Neural progenitor cell (in vitro differentiated cells): ENCODE measurements around the gene CATSPER3. TPM values are rescaled to one million over a fixed set of nuclear protein-coding genes. Genes with fewer than 3 reads are reported as not detected.

Experiments
- DNase-seq: peaks from one replicate; pipeline ENCODE4 v3.0.0-alpha.2; 2016; ENCODE audit warnings: low spot score
- H2AFZ ChIP-seq: fragments of 200-600 bp; sonication (generic); replicated peaks from 2 replicates; pipeline ENCODE4 v1.6.1; 2016; ENCODE audit warnings: antibody characterized with exemption
- H3F3A ChIP-seq: fragments of 200-600 bp; sonication (generic); 2 replicates; pipeline ENCODE4 v1.6.1; 2016; ENCODE audit warnings: antibody characterized with exemption, low read depth
- H3K27ac ChIP-seq: fragments of 200-600 bp; sonication (generic); 2 replicates; pipeline ENCODE4 v1.5.1; 2016; ENCODE audit warnings: mild to moderate bottlenecking
- H3K27me3 ChIP-seq: fragments of 200-600 bp; sonication (generic); 2 replicates; pipeline ENCODE4 v1.6.1; 2016; ENCODE audit warnings: mild to moderate bottlenecking, moderate library complexity
- H3K36me3 ChIP-seq: fragments of 200-600 bp; sonication (generic); 2 replicates; pipeline ENCODE4 v1.5.1; 2016
- H3K4me1 ChIP-seq: fragments of 200-600 bp; sonication (generic); 2 replicates; pipeline ENCODE4 v1.6.1; 2016; ENCODE audit warnings: mixed run types
- H3K4me2 ChIP-seq: fragments of 200-600 bp; sonication (generic); 2 replicates; pipeline ENCODE4 v1.6.1; 2016
- H3K4me3 ChIP-seq: fragments of 200-600 bp; sonication (generic); 2 replicates; pipeline ENCODE4 v1.5.1; 2016
- H3K79me2 ChIP-seq: fragments of 200-600 bp; sonication (generic); 2 replicates; pipeline ENCODE4 v1.6.1; 2016; ENCODE audit warnings: low read depth
- H3K9ac ChIP-seq: fragments of 200-600 bp; sonication (generic); 2 replicates; pipeline ENCODE4 v1.6.1; 2016
- H3K9me3 ChIP-seq: fragments of 200-600 bp; sonication (generic); 2 replicates; pipeline ENCODE4 v1.5.1; 2016; ENCODE audit warnings: low read depth
- H4K20me1 ChIP-seq: fragments of 200-600 bp; sonication (generic); 2 replicates; pipeline ENCODE4 v1.6.1; 2016; ENCODE audit warnings: low read depth
- H3K27ac Mint-ChIP-seq: 3 replicates; pipeline ENCODE4 v1.8.0; 2021; ENCODE audit warnings: mixed read lengths
- H3K27me3 Mint-ChIP-seq: 2 replicates; pipeline ENCODE4 v1.8.0; 2022; ENCODE audit warnings: low read depth, mild to moderate bottlenecking, inconsistent platforms, moderate library complexity, mixed read lengths; ENCODE audit not compliant: insufficient read depth
- H3K36me3 Mint-ChIP-seq: 3 replicates; pipeline ENCODE4 v1.8.0; 2021; ENCODE audit warnings: mixed read lengths
- H3K4me1 Mint-ChIP-seq: 3 replicates; pipeline ENCODE4 v1.8.0; 2021; ENCODE audit warnings: mixed read lengths
- H3K4me3 Mint-ChIP-seq: 3 replicates; pipeline ENCODE4 v1.8.0; 2021; ENCODE audit warnings: mild to moderate bottlenecking, moderate library complexity, mixed read lengths
- H3K9me3 Mint-ChIP-seq: 3 replicates; pipeline ENCODE4 v1.8.0; 2020; ENCODE audit warnings: mixed read lengths
- EZH2 ChIP-seq: fragments of 200-600 bp; sonication (generic); IDR thresholded peaks from 2 replicates; pipeline ENCODE4 v1.6.1; 2017; ENCODE audit warnings: antibody characterized with exemption, mild to moderate bottlenecking, moderate library complexity
- EZH2phosphoT487 ChIP-seq: fragments of 200-600 bp; sonication (generic); IDR thresholded peaks from 2 replicates; pipeline ENCODE4 v1.6.1; 2017; ENCODE audit warnings: antibody characterized with exemption
- total RNA-seq: library from RNA; depleted of rRNA; stranded (reverse); fragments of >200 nt; gene quantifications from 2 replicates; pipeline ENCODE4 v1.2.3, GENCODE V29; 2015; ENCODE audit warnings: low replicate concordance
- TF ChIP-seq, protein P1 (sequence below): fragments of 200-600 bp; sonication (generic); IDR thresholded peaks from 2 replicates; pipeline ENCODE4 v1.5.1; 2017; ENCODE audit warnings: antibody characterized with exemption, mild to moderate bottlenecking

The CATSPER3 gene
- total RNA-seq, 1 donor from 2014 or later: not detected

- Histone ChIP-seq H3K36me3 (no peaks in the 10 kb centered on the region), H3K9me3 (peaks cover 2% of the 10 kb centered on the region), H3K4me1 (peaks cover 11% of the 10 kb centered on the region), H3K27me3 (no peaks in the 10 kb centered on the region), H2AFZ (no peak overlapping the region), H3K27ac (no peak overlapping the region), H4K20me1 (no peaks in the 10 kb centered on the region), H3K79me2 (no peaks in the 10 kb centered on the region), H3F3A (peaks cover 10% of the 10 kb centered on the region), H3K4me2 (no peak overlapping the region), H3K9ac (no peak overlapping the region), H3K4me3 (no peak overlapping the region)
- peaks cover 12% of the 10 kb centered on the region for H3K4me1 Mint-ChIP-seq
- H3K4me3 Mint-ChIP-seq: no peak overlapping the region
- H3K36me3 Mint-ChIP-seq: peaks cover 12% of the 10 kb centered on the region
- peaks cover 2% of the 10 kb centered on the region for H3K27me3 Mint-ChIP-seq
- peak; percentile 55 for DNase-seq
- TF ChIP-seq EZH2phosphoT487 (no peak), EZH2 (no peak)
- no peak overlapping the region for H3K27ac Mint-ChIP-seq
- peaks cover 15% of the 10 kb centered on the region for H3K9me3 Mint-ChIP-seq
Observed at GRCh38 chr5:134958755-134959154, 9.0 kb upstream of the CATSPER3 start.

DNA sequence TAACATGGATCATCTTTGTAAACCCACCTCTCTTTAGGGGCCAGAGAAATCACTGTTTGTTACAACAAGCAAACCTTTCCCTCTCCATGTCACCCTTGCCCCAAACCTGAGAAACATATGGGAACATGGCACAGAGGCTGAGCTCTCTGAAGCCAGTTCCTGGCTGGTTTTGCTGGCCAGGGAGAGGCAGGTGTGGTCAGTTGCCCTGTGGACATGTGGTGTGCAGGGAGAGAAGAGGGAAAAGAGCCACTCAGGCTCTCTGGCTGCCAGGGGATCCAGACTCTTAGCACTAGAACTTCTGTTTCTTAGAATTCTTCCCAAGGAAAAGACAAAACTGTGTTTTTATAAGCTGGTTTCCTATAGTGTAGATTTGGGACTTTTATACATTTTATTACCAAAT, 4.6 kb upstream of the CATSPER3 start:
- Histone ChIP-seq H4K20me1 (no peaks in the 10 kb centered on the region), H3K4me3 (no peak overlapping the region), H2AFZ (no peak overlapping the region), H3K4me1 (peaks cover 10% of the 10 kb centered on the region), H3K9me3 (no peaks in the 10 kb centered on the region), H3F3A (peaks cover 10% of the 10 kb centered on the region), H3K9ac (no peak overlapping the region), H3K4me2 (no peak overlapping the region), H3K27me3 (no peaks in the 10 kb centered on the region), H3K27ac (no peak overlapping the region), H3K36me3 (no peaks in the 10 kb centered on the region), H3K79me2 (no peaks in the 10 kb centered on the region)
- H3K36me3 Mint-ChIP-seq: peaks cover 2% of the 10 kb centered on the region
- no peak overlapping the region for H3K27ac Mint-ChIP-seq
- peaks cover 3% of the 10 kb centered on the region for H3K27me3 Mint-ChIP-seq
- no peaks in the 10 kb centered on the region for H3K9me3 Mint-ChIP-seq
- TF ChIP-seq EZH2phosphoT487 (no peak), EZH2 (no peak)
- TF ChIP-seq, protein P1, sequence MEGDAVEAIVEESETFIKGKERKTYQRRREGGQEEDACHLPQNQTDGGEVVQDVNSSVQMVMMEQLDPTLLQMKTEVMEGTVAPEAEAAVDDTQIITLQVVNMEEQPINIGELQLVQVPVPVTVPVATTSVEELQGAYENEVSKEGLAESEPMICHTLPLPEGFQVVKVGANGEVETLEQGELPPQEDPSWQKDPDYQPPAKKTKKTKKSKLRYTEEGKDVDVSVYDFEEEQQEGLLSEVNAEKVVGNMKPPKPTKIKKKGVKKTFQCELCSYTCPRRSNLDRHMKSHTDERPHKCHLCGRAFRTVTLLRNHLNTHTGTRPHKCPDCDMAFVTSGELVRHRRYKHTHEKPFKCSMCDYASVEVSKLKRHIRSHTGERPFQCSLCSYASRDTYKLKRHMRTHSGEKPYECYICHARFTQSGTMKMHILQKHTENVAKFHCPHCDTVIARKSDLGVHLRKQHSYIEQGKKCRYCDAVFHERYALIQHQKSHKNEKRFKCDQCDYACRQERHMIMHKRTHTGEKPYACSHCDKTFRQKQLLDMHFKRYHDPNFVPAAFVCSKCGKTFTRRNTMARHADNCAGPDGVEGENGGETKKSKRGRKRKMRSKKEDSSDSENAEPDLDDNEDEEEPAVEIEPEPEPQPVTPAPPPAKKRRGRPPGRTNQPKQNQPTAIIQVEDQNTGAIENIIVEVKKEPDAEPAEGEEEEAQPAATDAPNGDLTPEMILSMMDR: no peak
- DNase-seq: no peak
- H3K4me1 Mint-ChIP-seq: peaks cover 18% of the 10 kb centered on the region
- H3K4me3 Mint-ChIP-seq: no peak overlapping the region

GRCh38 chr5:134964359-134965270, 3.1 kb upstream of the CATSPER3 start:
- TF ChIP-seq, protein P1: no peak
- TF ChIP-seq EZH2phosphoT487 (no peak), EZH2 (no peak)
- no peak overlapping the region for H3K4me3 ChIP-seq
- no peak overlapping the region for H3K27ac Mint-ChIP-seq
- no peaks in the 10 kb centered on the region for H3K4me1 ChIP-seq
- peaks cover 7% of the 10 kb centered on the region for H3K4me1 Mint-ChIP-seq
- peaks cover 2% of the 10 kb centered on the region for H3K36me3 Mint-ChIP-seq
- H3K4me3 Mint-ChIP-seq: no peak overlapping the region
- no peak overlapping the region for H3K9ac ChIP-seq
- H3K79me2 ChIP-seq: no peaks in the 10 kb centered on the region
- no peaks in the 10 kb centered on the region for H3K9me3 ChIP-seq
- no peak overlapping the region for H3K4me2 ChIP-seq
- no peaks in the 10 kb centered on the region for H3K9me3 Mint-ChIP-seq
- no peak overlapping the region for H2AFZ ChIP-seq
- H3K27me3 ChIP-seq: no peaks in the 10 kb centered on the region
- no peaks in the 10 kb centered on the region for H3K36me3 ChIP-seq
- DNase-seq: no peak
- H3K27me3 Mint-ChIP-seq: peaks cover 3% of the 10 kb centered on the region
- H3K27ac ChIP-seq: no peak overlapping the region
- H3F3A ChIP-seq: no peaks in the 10 kb centered on the region
- no peaks in the 10 kb centered on the region for H4K20me1 ChIP-seq

DNA sequence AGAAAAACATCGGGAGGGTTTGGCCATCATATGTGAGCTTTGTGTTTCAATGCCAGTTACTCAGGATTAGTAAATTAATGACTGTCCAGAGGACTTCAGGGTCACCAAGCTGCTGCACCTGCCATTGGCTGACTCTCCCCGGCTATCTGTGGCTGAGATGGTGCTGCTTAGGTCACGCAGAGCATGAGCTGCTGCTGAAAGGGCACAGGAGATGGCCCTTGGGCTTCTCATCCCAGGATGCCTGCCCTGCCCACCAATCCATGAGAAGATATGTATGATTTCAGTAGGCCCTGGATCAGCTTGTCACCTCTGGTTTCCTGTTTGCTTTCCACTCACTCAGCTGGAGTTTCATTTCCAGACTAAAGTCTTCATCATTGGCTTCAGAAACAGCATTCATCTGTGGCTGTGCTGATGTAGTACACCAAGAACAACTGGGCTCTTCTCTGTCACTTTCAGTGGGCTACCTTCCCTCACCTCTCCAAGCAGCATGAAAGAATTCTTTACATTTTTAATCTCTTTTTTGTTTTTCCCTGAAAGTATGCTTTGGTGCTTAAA, 2.4 kb upstream of the CATSPER3 start:
- H3K27me3 Mint-ChIP-seq: peaks cover 3% of the 10 kb centered on the region
- Histone ChIP-seq H3K4me3 (no peak overlapping the region), H2AFZ (no peak overlapping the region), H3K4me1 (no peaks in the 10 kb centered on the region), H3K79me2 (no peaks in the 10 kb centered on the region), H3K36me3 (no peaks in the 10 kb centered on the region), H3K9me3 (no peaks in the 10 kb centered on the region), H4K20me1 (no peaks in the 10 kb centered on the region), H3K27me3 (no peaks in the 10 kb centered on the region), H3F3A (no peaks in the 10 kb centered on the region), H3K27ac (no peak overlapping the region), H3K4me2 (no peak overlapping the region), H3K9ac (no peak overlapping the region)
- peaks cover under 1% of the 10 kb centered on the region for H3K36me3 Mint-ChIP-seq
- peaks cover 7% of the 10 kb centered on the region for H3K4me1 Mint-ChIP-seq
- TF ChIP-seq EZH2phosphoT487 (no peak), EZH2 (no peak)
- TF ChIP-seq, protein P1: no peak
- no peaks in the 10 kb centered on the region for H3K9me3 Mint-ChIP-seq
- no peak overlapping the region for H3K4me3 Mint-ChIP-seq
- H3K27ac Mint-ChIP-seq: no peak overlapping the region
- DNase-seq: no peak
